ENCODE measurements around the gene ZNF444. TPM values are rescaled to one million over a fixed set of nuclear protein-coding genes. Genes with fewer than 3 reads are reported as not detected.

The ZNF444 gene
- total and polyA plus RNA-seq, 2 donors (not counting 3 experiments of a cell fraction or from before 2014, with no cell fraction given), result 37.2 to 41.7 TPM

GRCh38 chr19:56123266-56123891 is 17.7 kb upstream of the ZNF444 start:
- no peak for DNase-seq (ENCODE audit: low read depth, low spot score)
- Histone ChIP-seq H3K9me1 (replicated peaks; ENCODE audit: control insufficient read depth, extremely low read depth, insufficient read depth, low read length) (no peaks in the 10 kb centered on the region), H3K27ac (ENCODE audit: insufficient read depth, low read depth, low read length) (no peak overlapping the region), H3K79me2 (ENCODE audit: control insufficient read depth, insufficient read depth, low read length) (peaks cover 17% of the 10 kb centered on the region), H3K4me1 (ENCODE audit: control insufficient read depth, extremely low read depth, insufficient read depth, low read length) (peaks cover 18% of the 10 kb centered on the region), H3K9me3 (replicated peaks; ENCODE audit: control insufficient read depth, insufficient read depth, low read length) (no peaks in the 10 kb centered on the region), H3K36me3 (ENCODE audit: control insufficient read depth in 2 of 2, extremely low read depth in 1 of 2, insufficient read depth in 2 of 2, low read length in 2 of 2) (no peaks in the 10 kb centered on the region), H3K4me3 (replicated peaks in 1 of 3; ENCODE audit: insufficient read depth in 1 of 3, low read depth in 1 of 3, low read length in 3 of 3) (no peak overlapping the region), H3K27me3 (ENCODE audit: control insufficient read depth in 2 of 2, insufficient read depth in 2 of 2, low read length in 2 of 2) (no peaks in the 10 kb centered on the region), H4K20me1 (replicated peaks; ENCODE audit: control insufficient read depth, extremely low read depth, insufficient read depth, low read length) (no peaks in the 10 kb centered on the region), H2AFZ (ENCODE audit: low read depth, low read length) (no peak overlapping the region), H3K4me2 (ENCODE audit: insufficient read depth, low read length) (no peak overlapping the region), H3K9ac (replicated peaks; ENCODE audit: extremely low read depth, insufficient read depth, low read length) (no peak overlapping the region)
- ChIA-PET POLR2A (no interaction called here), CTCF (interaction anchor here (0.6 kb wide), 1 partner anchor 58 kb away, joined by 3 read pairs; no protein-coding TSS in a partner anchor)
- dilution Hi-C loops (cut with MboI; ENCODE audit: extremely low pct_ligation_motif_present, low sequenced_read_pairs), result no loop called here
- no peak for FAIRE-seq
- TF ChIP-seq POLR2A (IDR thresholded peaks at IDR 0.05; ENCODE audit: low read depth, low read length), result no peak
- no peak for TF ChIP-seq CTCF (IDR thresholded peaks at IDR 0.05; ENCODE audit: extremely low read depth in 1 of 2, insufficient read depth in 1 of 2, low read depth in 1 of 2, low read length in 2 of 2)
- no peak for TF ChIP-seq POLR2AphosphoS5 (IDR thresholded peaks at IDR 0.05; ENCODE audit: insufficient read depth, low read depth, low read length)
- TF ChIP-seq FOS (IDR thresholded peaks at IDR 0.05; ENCODE audit: borderline replicate concordance, insufficient read depth, low read length), result no peak
- TF ChIP-seq JUN (IDR thresholded peaks at IDR 0.05; ENCODE audit: borderline replicate concordance, insufficient read depth, insufficient read length, low read depth), result no peak
- TF ChIP-seq MYC (IDR thresholded peaks at IDR 0.05; ENCODE audit: low read depth, low read length), result no peak
- TF ChIP-seq EZH2 (IDR thresholded peaks at IDR 0.05; ENCODE audit: borderline replicate concordance, low read depth, low read length, severe bottlenecking), result no peak
- BruUV-seq (replicated peaks), result no TSS peak
- intact Hi-C loops (cut with micrococcal nuclease), result loop anchor here (5.0 to 10.0 kb wide), 2 partner anchors 49 to 469 kb away; partner anchors contain the start of gene U2AF2

All from endothelial cell of umbilical vein (primary cell).